K562 (cell line): ENCODE data around the gene GTPBP2. TPM values are rescaled to one million over a fixed set of nuclear protein-coding genes. Genes with fewer than 3 reads are reported as not detected.

Source experiments
- CHAMP1 ChIP-seq: fragments of 450-650 bp; IDR thresholded peaks from 2 replicates; pipeline ENCODE4 v1.6.1; 2016; ENCODE audit warnings: mild to moderate bottlenecking
- CHCHD3 ChIP-seq: fragments of 250-450 bp; sonication (Bioruptor Pico); IDR thresholded peaks from 2 replicates; pipeline ENCODE4 v2.1.2; 2022; ENCODE audit warnings: mild to moderate bottlenecking
- GABPB1 ChIP-seq: sonication (generic); formaldehyde crosslinking; IDR thresholded peaks from 2 replicates; pipeline ENCODE4 v1.8.0; 2022; ENCODE audit warnings: mild to moderate bottlenecking, missing genetic modification reagents
- KLF6 ChIP-seq: fragments of 250-450 bp; sonication (Bioruptor Pico); IDR thresholded peaks from 2 replicates; pipeline ENCODE4 v1.4.0; 2020; ENCODE audit warnings: mild to moderate bottlenecking, moderate library complexity, borderline replicate concordance
- LCOR ChIP-seq: sonication (generic); formaldehyde crosslinking; IDR thresholded peaks from 2 replicates; pipeline ENCODE4 v1.8.0; 2022; ENCODE audit warnings: mild to moderate bottlenecking, missing genetic modification reagents
- MEIS2 ChIP-seq: fragments of 450-650 bp; IDR thresholded peaks from 2 replicates; pipeline ENCODE4 v1.6.1; 2014; ENCODE audit warnings: mild to moderate bottlenecking; ENCODE audit not compliant: partially characterized antibody
- MTA1 ChIP-seq: fragments of 450-650 bp; IDR thresholded peaks from 2 replicates; pipeline ENCODE4 v1.6.1; 2017; ENCODE audit warnings: borderline replicate concordance
- NR3C1 ChIP-seq: sonication (generic); formaldehyde crosslinking; IDR thresholded peaks from 2 replicates; pipeline ENCODE4 v1.8.1; 2022; ENCODE audit warnings: missing genetic modification reagents
- PYGO2 ChIP-seq: fragments of 450-650 bp; IDR thresholded peaks from 2 replicates; pipeline ENCODE4 v1.6.1; 2016; ENCODE audit warnings: mild to moderate bottlenecking, missing genetic modification characterization, moderate library complexity, missing compliant biosample characterization
- RBFOX2 ChIP-seq: fragments of 200-400 bp; formaldehyde crosslinking; IDR thresholded peaks from 2 replicates; pipeline ENCODE4 v1.6.1; 2017; ENCODE audit warnings: low read depth, mild to moderate bottlenecking, low read length, moderate library complexity
- RFX5 ChIP-seq: IDR thresholded peaks from 2 replicates; pipeline ENCODE4 v1.6.1; 2011; ENCODE audit warnings: low read depth, mild to moderate bottlenecking, improper control_type of control experiment, low read length
- SETDB1 ChIP-seq: IDR thresholded peaks from one replicate; pipeline ENCODE4 v1.6.1; 2012; ENCODE audit warnings: low read length, control low read depth, inconsistent platforms
- SMARCA4 ChIP-seq: fragments of 450-650 bp; IDR thresholded peaks from 2 replicates; pipeline ENCODE4 v1.6.1; 2016
- SMARCE1 ChIP-seq: fragments of 450-650 bp; IDR thresholded peaks from 2 replicates; pipeline ENCODE4 v1.7.1; 2016; ENCODE audit warnings: mild to moderate bottlenecking
- SP1 ChIP-seq: sonication (generic); formaldehyde crosslinking; IDR thresholded peaks from 2 replicates; pipeline ENCODE4 v1.8.1; 2022; ENCODE audit warnings: mild to moderate bottlenecking, missing genetic modification reagents
- TRIM24 ChIP-seq, 2 experiments: fragments of 450-650 bp; IDR thresholded peaks; 2 replicates each; pipeline ENCODE4 v1.6.1; 2016
- XRCC3 ChIP-seq: fragments of 450-650 bp; IDR thresholded peaks from 2 replicates; pipeline ENCODE4 v1.6.1; 2017; ENCODE audit warnings: mild to moderate bottlenecking, moderate library complexity
- ZKSCAN8 ChIP-seq: fragments of 200-800 bp; sonication (Bioruptor generic); IDR thresholded peaks from 2 replicates; pipeline ENCODE4 v1.6.1; 2016; ENCODE audit warnings: missing genetic modification characterization, missing compliant biosample characterization
- ZNF197 ChIP-seq: fragments of 200-800 bp; sonication (Bioruptor generic); IDR thresholded peaks from 2 replicates; pipeline ENCODE4 v1.6.1; 2016; ENCODE audit warnings: low read depth, missing genetic modification characterization, missing compliant biosample characterization
- ZNF407 ChIP-seq: fragments of 450-650 bp; IDR thresholded peaks from 2 replicates; pipeline ENCODE4 v1.6.1; 2016; ENCODE audit warnings: low read depth
- polyA plus RNA-seq, 8 experiments: library from polyadenylated mRNA; depleted of rRNA in 4 of 8; stranded (reverse) in 5 of 8; unstranded in 3 of 8; fragments of >200 nt; fragmentation: Nextera tagmentation in 2 of 8; fragmentation: Illumina TruSeq in 1 of 8; extraction: Ambion mirVana in 2 of 8; extraction: Trizol in 1 of 8; gene quantifications; 2 replicates each; pipeline versions ENCODE4 v1.2.1 to v1.2.3, GENCODE V29; 2011 to 2014; ENCODE audit warnings: inconsistent platforms in 1 of 8, missing spikeins in 1 of 8
- total RNA-seq, 7 experiments: library from RNA; depleted of rRNA in 6 of 7; stranded (reverse); fragments of >200 nt in 6 of 7; fragmentation: Illumina TruSeq in 2 of 7; extraction: Trizol in 2 of 7; gene quantifications; 2 replicates each; pipeline versions ENCODE4 v1.2.1 to v1.2.3, GENCODE V29; 2011 to 2021; ENCODE audit warnings: low replicate concordance in 1 of 7

GTPBP2 gene
- total and polyA plus RNA-seq, 9 of the 15 experiments (the other 6 are each of a cell fraction or from before 2014, with no cell fraction given), result 48.4 to 196 (median 111) TPM

- TF ChIP-seq KLF6 (CRISPR knock-in tag) (peak; percentile 88), PYGO2 (no peak), SP1 (CRISPR knock-in tag) (no peak), TRIM24 (IDR thresholded peaks at IDR 0.05) (peak; percentile 75 to 80; a peak in 2 of 4 replicates), RFX5 (no peak), LCOR (CRISPR knock-in tag) (no peak), RBFOX2 (no peak), MEIS2 (peak; percentile 82), SMARCE1 (peak; percentile 60; the same call in 1 of the 2 replicates), CHCHD3 (CRISPR knock-in tag) (no peak), MTA1 (no peak; the same call in 1 of the 2 replicates), SETDB1 (no peak), SMARCA4 (peak; percentile 85; the same call in 1 of the 2 replicates), ZNF197 (CRISPR knock-in tag) (0 out of 2 replicates have a peak, but pooled peaks have one; percentile 37), NR3C1 (CRISPR knock-in tag) (no peak), XRCC3 (no peak), CHAMP1 (no peak), ZKSCAN8 (CRISPR knock-in tag) (no peak; the same call in 1 of the 2 replicates), ZNF407 (no peak), GABPB1 (CRISPR knock-in tag) (0 out of 2 replicates have a peak, but pooled peaks have one; percentile 11)
These were observed 58.1 kb downstream of the GTPBP2 start (continued) for GRCh38 chr6:43570876-43571441.
